ENCODE results near the gene POU6F2. TPM values are rescaled to one million over a fixed set of nuclear protein-coding genes. Genes with fewer than 3 reads are reported as not detected.

Gene POU6F2
- total and polyA plus RNA-seq, 5 donors = 0.81 to 3.4 (median 2.9) TPM

GRCh38 chr7:39153647-39154046, 175.9 kb downstream of the POU6F2 start:
- 72% methylated on average over 5 of the region's 5 CpGs for WGBS
- Histone ChIP-seq H3K27me3 (ENCODE audit: control insufficient read depth, insufficient read depth) (no peaks in the 10 kb centered on the region), H3K9me3 (ENCODE audit: control insufficient read depth, low read length) (no peaks in the 10 kb centered on the region), H3K4me3 (ENCODE audit: low read length) (no peak overlapping the region), H3K4me1 (ENCODE audit: control insufficient read depth, insufficient read depth, low read length) (no peaks in the 10 kb centered on the region), H3K27ac (ENCODE audit: low read length) (no peak overlapping the region)
- ATAC-seq = no peak
- no peak for DNase-seq
- intact Hi-C loops (cut with DNase I) = no loop called here

- ATAC-seq = no peak
- no peak overlapping the region for H3K4me3 ChIP-seq (ENCODE audit: low read length)
- H3K9me3 ChIP-seq (ENCODE audit: control insufficient read depth, low read length) = no peaks in the 10 kb centered on the region
- 79% methylated on average over 2 of the region's 2 CpGs for WGBS
- DNase-seq = no peak
- no peaks in the 10 kb centered on the region for H3K27me3 ChIP-seq (ENCODE audit: control insufficient read depth, insufficient read depth)
- H3K4me1 ChIP-seq (ENCODE audit: control insufficient read depth, insufficient read depth, low read length) = no peaks in the 10 kb centered on the region
- no peak overlapping the region for H3K27ac ChIP-seq (ENCODE audit: low read length)
- intact Hi-C loops (cut with DNase I) = no loop called here
These were observed 177.1 kb downstream of the POU6F2 start for GRCh38 chr7:39154815-39155214.

- no peak overlapping the region for H3K27ac ChIP-seq (ENCODE audit: low read length)
- no peaks in the 10 kb centered on the region for H3K27me3 ChIP-seq (ENCODE audit: control insufficient read depth, insufficient read depth)
- DNase-seq = no peak
- no peaks in the 10 kb centered on the region for H3K4me1 ChIP-seq (ENCODE audit: control insufficient read depth, insufficient read depth, low read length)
- ATAC-seq = no peak
- no peaks in the 10 kb centered on the region for H3K9me3 ChIP-seq (ENCODE audit: control insufficient read depth, low read length)
- intact Hi-C loops (cut with DNase I) = no loop called here
- H3K4me3 ChIP-seq (ENCODE audit: low read length) = no peak overlapping the region
- 88% methylated on average over 3 of the region's 3 CpGs for WGBS
These were observed 180.7 kb downstream of the POU6F2 start for GRCh38 chr7:39158367-39158766.

GRCh38 chr7:39161903-39162302, 184.2 kb downstream of the POU6F2 start:
- Histone ChIP-seq H3K27me3 (ENCODE audit: control insufficient read depth, insufficient read depth) (no peaks in the 10 kb centered on the region), H3K4me3 (ENCODE audit: low read length) (no peak overlapping the region), H3K9me3 (ENCODE audit: control insufficient read depth, low read length) (no peaks in the 10 kb centered on the region), H3K4me1 (ENCODE audit: control insufficient read depth, insufficient read depth, low read length) (no peaks in the 10 kb centered on the region), H3K27ac (ENCODE audit: low read length) (no peak overlapping the region)
- intact Hi-C loops (cut with DNase I) = no loop called here
- ATAC-seq = no peak
- 72% methylated on average over 2 of the region's 2 CpGs for WGBS
- no peak for DNase-seq

- Histone ChIP-seq H3K4me1 (ENCODE audit: control insufficient read depth, insufficient read depth, low read length) (no peaks in the 10 kb centered on the region), H3K27ac (ENCODE audit: low read length) (no peak overlapping the region), H3K4me3 (ENCODE audit: low read length) (no peak overlapping the region), H3K27me3 (ENCODE audit: control insufficient read depth, insufficient read depth) (no peaks in the 10 kb centered on the region), H3K9me3 (ENCODE audit: control insufficient read depth, low read length) (no peaks in the 10 kb centered on the region)
- 60% methylated on average over 4 of the region's 4 CpGs for WGBS
- DNase-seq (no peak), ATAC-seq (no peak)
- intact Hi-C loops (cut with DNase I) = no loop called here
These were observed 187.2 kb downstream of the POU6F2 start for GRCh38 chr7:39164887-39165286.

- WGBS = 81% methylated on average over 8 of the region's 8 CpGs
- DNase-seq (no peak), ATAC-seq (no peak)
- Histone ChIP-seq H3K27me3 (ENCODE audit: control insufficient read depth, insufficient read depth) (no peaks in the 10 kb centered on the region), H3K9me3 (ENCODE audit: control insufficient read depth, low read length) (no peaks in the 10 kb centered on the region), H3K27ac (ENCODE audit: low read length) (no peak overlapping the region), H3K4me3 (ENCODE audit: low read length) (no peak overlapping the region), H3K4me1 (ENCODE audit: control insufficient read depth, insufficient read depth, low read length) (no peaks in the 10 kb centered on the region)
- intact Hi-C loops (cut with DNase I) = no loop called here
These were observed 190.8 kb downstream of the POU6F2 start for GRCh38 chr7:39168403-39169098.

- H3K4me1 ChIP-seq (ENCODE audit: control insufficient read depth, insufficient read depth, low read length) = no peaks in the 10 kb centered on the region
- H3K4me3 ChIP-seq (ENCODE audit: low read length) = no peak overlapping the region
- H3K27ac ChIP-seq (ENCODE audit: low read length) = no peak overlapping the region
- ATAC-seq (no peak), DNase-seq (no peak)
- intact Hi-C loops (cut with DNase I) = no loop called here
- H3K9me3 ChIP-seq (ENCODE audit: control insufficient read depth, low read length) = no peaks in the 10 kb centered on the region
- 73% methylated on average over 1 of the region's 1 CpG for WGBS
- H3K27me3 ChIP-seq (ENCODE audit: control insufficient read depth, insufficient read depth) = no peaks in the 10 kb centered on the region
These were observed 194.4 kb downstream of the POU6F2 start for GRCh38 chr7:39172137-39172536.

- Histone ChIP-seq H3K9me3 (ENCODE audit: control insufficient read depth, low read length) (no peaks in the 10 kb centered on the region), H3K4me3 (ENCODE audit: low read length) (no peak overlapping the region), H3K27ac (ENCODE audit: low read length) (no peak overlapping the region), H3K4me1 (ENCODE audit: control insufficient read depth, insufficient read depth, low read length) (no peaks in the 10 kb centered on the region), H3K27me3 (ENCODE audit: control insufficient read depth, insufficient read depth) (no peaks in the 10 kb centered on the region)
- WGBS = 76% methylated on average over 3 of the region's 3 CpGs
- DNase-seq = no peak
- ATAC-seq = no peak
- intact Hi-C loops (cut with DNase I) = no loop called here
These were observed 203.7 kb downstream of the POU6F2 start for GRCh38 chr7:39181398-39181797.

- intact Hi-C loops (cut with DNase I) = no loop called here
- H3K27me3 ChIP-seq (ENCODE audit: control insufficient read depth, insufficient read depth) = no peaks in the 10 kb centered on the region
- H3K4me3 ChIP-seq (ENCODE audit: low read length) = no peak overlapping the region
- H3K9me3 ChIP-seq (ENCODE audit: control insufficient read depth, low read length) = no peaks in the 10 kb centered on the region
- no peaks in the 10 kb centered on the region for H3K4me1 ChIP-seq (ENCODE audit: control insufficient read depth, insufficient read depth, low read length)
- ATAC-seq = no peak
- WGBS = 83% methylated on average over 2 of the region's 2 CpGs
- no peak overlapping the region for H3K27ac ChIP-seq (ENCODE audit: low read length)
- no peak for DNase-seq
These were observed 206.1 kb downstream of the POU6F2 start for GRCh38 chr7:39183796-39184195.

- intact Hi-C loops (cut with DNase I) = no loop called here
- 53% methylated on average over 3 of the region's 3 CpGs for WGBS
- ATAC-seq = no peak
These were observed 206.7 kb downstream of the POU6F2 start for GRCh38 chr7:39184391-39184790.

GRCh38 chr7:39186131-39186530, 208.4 kb downstream of the POU6F2 start:
- Histone ChIP-seq H3K4me3 (ENCODE audit: low read length) (no peak overlapping the region), H3K9me3 (ENCODE audit: control insufficient read depth, low read length) (no peaks in the 10 kb centered on the region), H3K27ac (ENCODE audit: low read length) (no peak overlapping the region), H3K27me3 (ENCODE audit: control insufficient read depth, insufficient read depth) (no peaks in the 10 kb centered on the region), H3K4me1 (ENCODE audit: control insufficient read depth, insufficient read depth, low read length) (no peaks in the 10 kb centered on the region)
- ATAC-seq (no peak), DNase-seq (no peak)
- 62% methylated on average over 2 of the region's 2 CpGs for WGBS
- intact Hi-C loops (cut with DNase I) = no loop called here

More at GRCh38 chr7:39184391-39184790, 206.7 kb downstream of the POU6F2 start:
- DNase-seq = no peak
- H3K9me3 ChIP-seq (ENCODE audit: control insufficient read depth, low read length) = no peaks in the 10 kb centered on the region
- H3K27ac ChIP-seq (ENCODE audit: low read length) = no peak overlapping the region
- no peak overlapping the region for H3K4me3 ChIP-seq (ENCODE audit: low read length)
- no peaks in the 10 kb centered on the region for H3K27me3 ChIP-seq (ENCODE audit: control insufficient read depth, insufficient read depth)
- H3K4me1 ChIP-seq (ENCODE audit: control insufficient read depth, insufficient read depth, low read length) = no peaks in the 10 kb centered on the region

- DNase-seq (no peak), ATAC-seq (no peak)
- H3K27me3 ChIP-seq (ENCODE audit: control insufficient read depth, insufficient read depth) = no peaks in the 10 kb centered on the region
- H3K9me3 ChIP-seq (ENCODE audit: control insufficient read depth, low read length) = no peaks in the 10 kb centered on the region
- no peak overlapping the region for H3K4me3 ChIP-seq (ENCODE audit: low read length)
- H3K4me1 ChIP-seq (ENCODE audit: control insufficient read depth, insufficient read depth, low read length) = no peaks in the 10 kb centered on the region
- H3K27ac ChIP-seq (ENCODE audit: low read length) = no peak overlapping the region
- intact Hi-C loops (cut with DNase I) = no loop called here
- WGBS = 61% methylated on average over 4 of the region's 4 CpGs
These were observed 209.0 kb downstream of the POU6F2 start for GRCh38 chr7:39186671-39187070.

Measured in right cardiac atrium (tissue), 5 donors.